ENCODE results near the gene C12orf60.

- TF ChIP-seq POLR2AphosphoS5 (IDR thresholded peaks at IDR 0.05; ENCODE audit: low read depth, low read length) (no peak), REST (IDR thresholded peaks at IDR 0.05; ENCODE audit: insufficient read depth in 1 of 2, low read depth in 2 of 2, low read length in 2 of 2) (no peak), TAF1 (IDR thresholded peaks at IDR 0.05; ENCODE audit: borderline replicate concordance, insufficient read depth, low read length) (no peak), SIN3A (IDR thresholded peaks at IDR 0.05; ENCODE audit: borderline replicate concordance, insufficient read depth, low read length) (no peak)
Observed at GRCh38 chr12:14773685-14774073, 29.8 kb upstream of the C12orf60 start.

Measured in PFSK-1 (cell line).